ENCODE measurements around the gene RPL28. TPM values are rescaled to one million over a fixed set of nuclear protein-coding genes. Genes with fewer than 3 reads are reported as not detected.

The RPL28 gene
- total and polyA plus RNA-seq, 2 of the 4 experiments (the other 2 are of a cell fraction): 386 to 1,693 TPM

GRCh38 chr19:55386493-55386971 lies 800 bp downstream of the RPL28 start:
- H2BK20ac ChIP-seq (ENCODE audit: low read depth, low read length): no peak overlapping the region
- ChIA-PET POLR2A (ENCODE audit: unreplicated experiment) (interaction anchor here (0.5 kb wide), 1 partner anchor 9 kb away, joined by 6 read pairs; no protein-coding TSS in a partner anchor), CTCF (no interaction called here)
- peaks cover 58% of the 10 kb centered on the region for H4K20me1 ChIP-seq (ENCODE audit: insufficient read depth, low read length)
- H2AK9ac ChIP-seq (replicated peaks; ENCODE audit: low read depth, low read length, poor library complexity): peak overlapping the region; percentile 99
- peaks cover 29 to 61% of the 10 kb centered on the region in 2 experiments for H3K79me1 ChIP-seq (ENCODE audit: low read depth in 1 of 2, low read length in 2 of 2)
- H4K91ac ChIP-seq (ENCODE audit: insufficient read depth, low read depth, low read length): no peak overlapping the region; the same call in 1 of the 2 replicates
- dilution Hi-C loops (cut with HindIII; ENCODE audit: low sequenced_read_pairs, unreplicated experiment): no loop called here
- DNase-seq (no peak), ATAC-seq (ENCODE audit: low read depth) (no peak)
- no peaks in the 10 kb centered on the region for H3K27me3 ChIP-seq (ENCODE audit: control insufficient read depth, insufficient read depth, low read length)
- BruUV-seq (replicated peaks): no TSS peak
- peaks cover 47% of the 10 kb centered on the region for H3K4me1 ChIP-seq (ENCODE audit: control insufficient read depth, insufficient read depth, low read length)
- no peaks in the 10 kb centered on the region for H3K9me3 ChIP-seq (ENCODE audit: control insufficient read depth, insufficient read depth, low read length)
- peak overlapping the region; percentile 74 for H3K4me3 ChIP-seq (ENCODE audit: insufficient read depth, low read depth, low read length)
- H3K27ac ChIP-seq (ENCODE audit: insufficient read depth, low read length): peak overlapping the region; percentile 85
- H4K8ac ChIP-seq (ENCODE audit: low read depth in 2 of 2, low read length in 2 of 2): peak overlapping the region; percentile 30 to 75; a peak in 1 of 4 replicates
- in situ Hi-C loops (cut with MboI; ENCODE audit: low sequenced_read_pairs): loop anchor here (10.0 kb wide), 1 partner anchor 92 kb away; no protein-coding TSS in a partner anchor
- whole genome bisulfite sequencing, 2 experiments (ENCODE audit: extremely low coverage in 2 of 2, insufficient read length in 1 of 2): 2% methylated on average over 22 of the region's 33 CpGs; no CpG with 5 or more reads in 1 of the 2 experiments
- H3K4ac ChIP-seq (ENCODE audit: low read depth, low read length): peak overlapping the region; percentile 85
- peaks cover 34% of the 10 kb centered on the region for H3K9me1 ChIP-seq (ENCODE audit: insufficient read depth, low read length)
- peak overlapping the region; percentile 65 for H2BK5ac ChIP-seq (ENCODE audit: low read depth, low read length, poor library complexity, severe bottlenecking)
- H3K18ac ChIP-seq (ENCODE audit: low read depth, low read length): no peak overlapping the region
- peak overlapping the region; percentile 90 for H3K23ac ChIP-seq (ENCODE audit: low read depth, low read length)
- H3K14ac ChIP-seq (replicated peaks; ENCODE audit: low read depth, low read length): peak overlapping the region; percentile 73
- no peak overlapping the region for H2BK15ac ChIP-seq (ENCODE audit: low read depth, low read length)
- no peak; the same call in 1 of the 2 replicates for TF ChIP-seq CHD1 (IDR thresholded peaks at IDR 0.05; ENCODE audit: low read depth, low read length)
- TF ChIP-seq MXI1 (IDR thresholded peaks at IDR 0.05; ENCODE audit: borderline replicate concordance, low read depth, low read length): 0 out of 2 replicates have a peak, but pooled peaks have one; percentile 45
- no peak for TF ChIP-seq RCOR1 (IDR thresholded peaks at IDR 0.05; ENCODE audit: insufficient replicate concordance, low read length)
- TF ChIP-seq MAZ (IDR thresholded peaks at IDR 0.05; ENCODE audit: borderline replicate concordance, low read depth, low read length): no peak
- no peak for TF ChIP-seq CTCF (conservative IDR thresholded peaks at IDR 0.05; ENCODE audit: low read depth, low read length)
- no peak for TF ChIP-seq FOS (IDR thresholded peaks at IDR 0.05; ENCODE audit: low read depth, low read length)
- TF ChIP-seq POLR2A (IDR thresholded peaks at IDR 0.05; ENCODE audit: low read depth, low read length): no peak
- H3K9ac ChIP-seq (ENCODE audit: low read depth, low read length): peak overlapping the region; percentile 91
- peak overlapping the region; percentile 96 for H3K4me2 ChIP-seq (ENCODE audit: low read depth, low read length)
- H4K5ac ChIP-seq (ENCODE audit: low read depth, low read length): no peak overlapping the region
- H2AK5ac ChIP-seq (ENCODE audit: low read depth, low read length): peak overlapping the region; percentile 93
- H3K56ac ChIP-seq (ENCODE audit: extremely low read depth, insufficient read depth, low read length): peak overlapping the region; percentile 74
- no peak overlapping the region for H2AFZ ChIP-seq (replicated peaks; ENCODE audit: low read length, poor library complexity)
- intact Hi-C loops (cut with micrococcal nuclease): loop anchor here (5.0 kb wide), 2 partner anchors 84 to 104 kb away; partner anchors contain the start of genes BRSK1 and HSPBP1
- H2BK120ac ChIP-seq (ENCODE audit: low read depth, low read length): no peak overlapping the region
- H3K36me3 ChIP-seq (ENCODE audit: control insufficient read depth, insufficient read depth, low read length): peaks cover 48% of the 10 kb centered on the region

Data from IMR-90 (cell line).